HepG2 (cell line): Measurements from ENCODE around the gene WTAP. TPM values are rescaled to one million over a fixed set of nuclear protein-coding genes. Genes with fewer than 3 reads are reported as not detected.

Experiments
- BRD4 ChIP-seq: sonication (generic); formaldehyde crosslinking; IDR thresholded peaks from 2 replicates; pipeline ENCODE4 v1.4.0; 2020; ENCODE audit warnings: missing genetic modification reagents
- BRF2 ChIP-seq: sonication (generic); formaldehyde crosslinking; IDR thresholded peaks from 2 replicates; pipeline ENCODE4 v1.8.1; 2022; ENCODE audit warnings: mild to moderate bottlenecking, missing genetic modification reagents
- ELF1 ChIP-seq: sonication (generic); formaldehyde crosslinking; IDR thresholded peaks from 2 replicates; pipeline ENCODE4 v1.4.0; 2020; ENCODE audit warnings: missing genetic modification reagents
- FOSL2 ChIP-seq: sonication (generic); formaldehyde crosslinking; IDR thresholded peaks from 2 replicates; pipeline ENCODE4 v1.4.0; 2020; ENCODE audit warnings: missing genetic modification reagents
- FOXA3 ChIP-seq: IDR thresholded peaks from 2 replicates; pipeline ENCODE4 v1.6.1; 2016; ENCODE audit warnings: missing genetic modification reagents, missing compliant biosample characterization
- FOXK1 ChIP-seq: sonication (generic); formaldehyde crosslinking; IDR thresholded peaks from 2 replicates; pipeline ENCODE4 v1.4.0; 2020; ENCODE audit warnings: low read depth, missing genetic modification reagents, borderline replicate concordance
- FOXP1 ChIP-seq, 2 experiments: fragments of 450-650 bp in 1 of 2; IDR thresholded peaks; 2 replicates each; pipeline ENCODE4 v1.6.1; 2017 to 2018; ENCODE audit warnings: antibody characterized with exemption in 1 of 2
- IRX3 ChIP-seq: sonication (generic); formaldehyde crosslinking; IDR thresholded peaks from 2 replicates; pipeline ENCODE4 v1.8.1; 2023; ENCODE audit warnings: mild to moderate bottlenecking, low read depth, missing genetic modification reagents, borderline replicate concordance
- NCOA5 ChIP-seq: sonication (generic); formaldehyde crosslinking; IDR thresholded peaks from 2 replicates; pipeline ENCODE4 v1.4.0; 2020; ENCODE audit warnings: missing genetic modification reagents
- NCOR1 ChIP-seq: fragments of 200-600 bp; sonication (generic); IDR thresholded peaks from 2 replicates; pipeline ENCODE4 v1.7.0; 2017; ENCODE audit warnings: antibody characterized with exemption, low read length, borderline replicate concordance
- NFYC ChIP-seq: IDR thresholded peaks from 2 replicates; pipeline ENCODE4 v1.6.1; 2016; ENCODE audit warnings: missing genetic modification reagents, missing compliant biosample characterization
- RFXANK ChIP-seq: IDR thresholded peaks from 2 replicates; pipeline ENCODE4 v1.6.1; 2016
- SMARCC2 ChIP-seq: fragments of 450-650 bp; IDR thresholded peaks from 2 replicates; pipeline ENCODE4 v1.6.1; 2017; ENCODE audit warnings: antibody characterized with exemption, mild to moderate bottlenecking
- SP4 ChIP-seq: sonication (generic); formaldehyde crosslinking; IDR thresholded peaks from 2 replicates; pipeline ENCODE4 v1.8.1; 2023; ENCODE audit warnings: mild to moderate bottlenecking, missing genetic modification reagents
- SSRP1 ChIP-seq: IDR thresholded peaks from 2 replicates; pipeline ENCODE4 v1.6.1; 2016; ENCODE audit warnings: control low read depth
- STAT6 ChIP-seq: sonication (generic); formaldehyde crosslinking; IDR thresholded peaks from 2 replicates; pipeline ENCODE4 v1.4.0; 2020; ENCODE audit warnings: missing genetic modification reagents, mild to moderate bottlenecking, borderline replicate concordance
- TBL1XR1 ChIP-seq: fragments of 150-350 bp; IDR thresholded peaks from 2 replicates; pipeline ENCODE4 v1.6.1; 2014; ENCODE audit warnings: borderline replicate concordance, low read length; ENCODE audit not compliant: partially characterized antibody
- TBX2 ChIP-seq: sonication (generic); formaldehyde crosslinking; IDR thresholded peaks from 2 replicates; pipeline ENCODE4 v1.5.0; 2020; ENCODE audit warnings: missing genetic modification reagents, mild to moderate bottlenecking, borderline replicate concordance
- TGIF2 ChIP-seq: IDR thresholded peaks from 2 replicates; pipeline ENCODE4 v1.6.1; 2016; ENCODE audit warnings: control low read depth, missing compliant biosample characterization
- XBP1 ChIP-seq: sonication (generic); formaldehyde crosslinking; IDR thresholded peaks from 2 replicates; pipeline ENCODE4 v1.5.0; 2020; ENCODE audit warnings: missing genetic modification reagents
- ZBTB42 ChIP-seq: sonication (generic); formaldehyde crosslinking; IDR thresholded peaks from 2 replicates; pipeline ENCODE4 v1.5.0; 2020; ENCODE audit warnings: mild to moderate bottlenecking, missing genetic modification reagents
- ZMYM4 ChIP-seq: sonication (generic); formaldehyde crosslinking; IDR thresholded peaks from 2 replicates; pipeline ENCODE4 v1.8.1; 2023; ENCODE audit warnings: mild to moderate bottlenecking, missing genetic modification reagents
- ZNF101 ChIP-seq: sonication (generic); formaldehyde crosslinking; IDR thresholded peaks from 2 replicates; pipeline ENCODE4 v1.4.0; 2020; ENCODE audit warnings: mild to moderate bottlenecking, low read depth, missing genetic modification reagents, borderline replicate concordance
- ZNF224 ChIP-seq: sonication (generic); formaldehyde crosslinking; IDR thresholded peaks from 2 replicates; pipeline ENCODE4 v1.5.0; 2020; ENCODE audit warnings: mild to moderate bottlenecking, missing genetic modification reagents
- ZNF709 ChIP-seq: sonication (generic); formaldehyde crosslinking; IDR thresholded peaks from 2 replicates; pipeline ENCODE4 v1.5.0; 2020; ENCODE audit warnings: mild to moderate bottlenecking, missing genetic modification reagents
- ZNF788 ChIP-seq: sonication (generic); formaldehyde crosslinking; IDR thresholded peaks from 2 replicates; pipeline ENCODE4 v1.5.0; 2020; ENCODE audit warnings: mild to moderate bottlenecking, missing genetic modification reagents, borderline replicate concordance
- ZSCAN9 ChIP-seq: IDR thresholded peaks from 2 replicates; pipeline ENCODE4 v1.6.1; 2016; ENCODE audit warnings: borderline replicate concordance
- polyA plus RNA-seq, 8 experiments: library from polyadenylated mRNA; depleted of rRNA in 3 of 8; stranded (reverse) in 7 of 8; unstranded in 1 of 8; fragments of >200 nt; fragmentation: Illumina TruSeq in 4 of 8; extraction: Trizol in 4 of 8; gene quantifications; 2 replicates each; pipeline versions ENCODE4 v1.2.1 to v1.2.3, GENCODE V29; 2011 to 2016; ENCODE audit warnings: low read depth in 4 of 8, missing spikeins in 1 of 8, mixed read lengths in 1 of 8; ENCODE audit not compliant: insufficient read depth in 1 of 8
- total RNA-seq, 5 experiments: library from RNA; depleted of rRNA; stranded (reverse); fragments of >200 nt; fragmentation: Illumina TruSeq; extraction: Trizol; gene quantifications; 2 replicates each; pipeline ENCODE4 v1.2.3, GENCODE V29; 2016; ENCODE audit warnings: low read depth in 1 of 5
- TF ChIP-seq, protein P1 (sequence below): sonication (generic); formaldehyde crosslinking; IDR thresholded peaks from 2 replicates; pipeline ENCODE4 v1.5.0; 2020; ENCODE audit warnings: missing genetic modification reagents

The WTAP gene
- total and polyA plus RNA-seq, 2 of the 13 experiments (the other 11 are each of a cell fraction or from before 2014, with no cell fraction given): 31.6 to 167 TPM

DNA sequence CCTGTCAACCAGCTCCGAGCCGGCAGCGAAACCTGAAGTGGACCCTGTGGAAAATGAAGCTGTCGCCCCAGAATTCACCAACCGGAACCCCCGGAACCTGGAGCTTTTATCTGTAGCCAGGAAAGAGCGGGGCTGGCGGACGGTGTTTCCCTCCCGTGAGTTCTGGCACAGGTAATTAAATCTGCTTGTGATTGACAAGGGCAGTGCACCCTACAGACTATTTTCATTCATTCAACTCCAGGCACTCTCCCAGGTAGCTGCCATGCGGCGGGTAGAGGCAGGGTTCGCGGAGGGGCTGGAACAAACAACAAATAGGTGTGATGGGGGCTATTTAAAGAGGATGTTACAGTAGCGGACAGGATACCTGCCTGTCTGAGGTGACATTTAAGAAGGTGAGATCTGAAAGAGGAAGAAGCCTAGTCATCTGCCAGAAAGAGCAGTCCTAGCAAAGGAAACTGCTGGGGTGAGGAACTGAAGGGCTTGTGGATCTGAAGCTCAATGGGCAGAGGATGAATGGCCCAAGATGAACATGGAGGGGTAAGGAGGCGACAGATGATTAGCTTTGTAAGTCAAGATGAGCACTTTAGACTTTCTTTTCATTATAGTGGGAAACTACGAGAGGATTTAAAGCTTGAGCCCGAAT is 63.8 kb downstream of the WTAP start (continued):
- TF ChIP-seq ELF1 (CRISPR knock-in tag): no peak
- TF ChIP-seq ZNF224: no peak
- no peak for TF ChIP-seq FOXK1
- no peak for TF ChIP-seq ZSCAN9 (CRISPR knock-in tag)
- no peak for TF ChIP-seq RFXANK (CRISPR knock-in tag)
- no peak for TF ChIP-seq ZBTB42 (CRISPR knock-in tag)
- TF ChIP-seq ZNF709 (CRISPR knock-in tag): no peak
- no peak for TF ChIP-seq NCOR1
- TF ChIP-seq SMARCC2: no peak
- no peak for TF ChIP-seq FOXA3 (CRISPR knock-in tag)
- TF ChIP-seq FOSL2 (CRISPR knock-in tag): no peak
- TF ChIP-seq SP4 (CRISPR knock-in tag): no peak; the same call in 1 of the 2 replicates
- TF ChIP-seq XBP1 (CRISPR knock-in tag): no peak
- no peak for TF ChIP-seq NCOA5 (CRISPR knock-in tag)
- no peak for TF ChIP-seq IRX3 (CRISPR knock-in tag)
- no peak for TF ChIP-seq ZNF101 (CRISPR knock-in tag)
- TF ChIP-seq ZMYM4 (CRISPR knock-in tag): 0 out of 2 replicates have a peak, but pooled peaks have one; percentile 23
- peak; percentile 10; the same call in 1 of the 2 replicates for TF ChIP-seq TBX2 (CRISPR knock-in tag)
- TF ChIP-seq FOXP1 (IDR thresholded peaks at IDR 0.05): no peak
- TF ChIP-seq FOXP1 (CRISPR knock-in tag; IDR thresholded peaks at IDR 0.05): no peak
- TF ChIP-seq TBL1XR1: no peak
- 0 out of 2 replicates have a peak, but pooled peaks have one; percentile 14 for TF ChIP-seq BRF2 (CRISPR knock-in tag)
- TF ChIP-seq, protein P1, sequence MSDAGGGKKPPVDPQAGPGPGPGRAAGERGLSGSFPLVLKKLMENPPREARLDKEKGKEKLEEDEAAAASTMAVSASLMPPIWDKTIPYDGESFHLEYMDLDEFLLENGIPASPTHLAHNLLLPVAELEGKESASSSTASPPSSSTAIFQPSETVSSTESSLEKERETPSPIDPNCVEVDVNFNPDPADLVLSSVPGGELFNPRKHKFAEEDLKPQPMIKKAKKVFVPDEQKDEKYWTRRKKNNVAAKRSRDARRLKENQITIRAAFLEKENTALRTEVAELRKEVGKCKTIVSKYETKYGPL (CRISPR knock-in tag): no peak
- TF ChIP-seq ZNF788 (CRISPR knock-in tag): no peak
- no peak for TF ChIP-seq STAT6
- TF ChIP-seq SSRP1 (CRISPR knock-in tag): no peak
- TF ChIP-seq TGIF2 (CRISPR knock-in tag): peak; percentile 32; the same call in 1 of the 2 replicates
- no peak for TF ChIP-seq NFYC (CRISPR knock-in tag)
- no peak for TF ChIP-seq BRD4 (CRISPR knock-in tag)
